HG02759 (cell line): ENCODE measurements around the gene BTBD19.
"Not testable (repeated sequence)": the region's sequence is repeated elsewhere in the genome, so short reads cannot be mapped to it uniquely, and the experiment has no call there.

Experiments
- ATAC-seq: cut with Tn5 transposase; IDR thresholded peaks from one replicate; pipeline ENCODE4 v1.9.1; 2021; ENCODE audit warnings: mild to moderate bottlenecking, moderate library complexity; ENCODE audit not compliant: unreplicated experiment

BTBD19 gene

GRCh38 chr1:44827197-44828002 is 19.1 kb downstream of the BTBD19 start:
- no peak for ATAC-seq

GRCh38 chr1:44828003-44828651 is 19.8 kb downstream of the BTBD19 start:
- ATAC-seq, result no peak

DNA sequence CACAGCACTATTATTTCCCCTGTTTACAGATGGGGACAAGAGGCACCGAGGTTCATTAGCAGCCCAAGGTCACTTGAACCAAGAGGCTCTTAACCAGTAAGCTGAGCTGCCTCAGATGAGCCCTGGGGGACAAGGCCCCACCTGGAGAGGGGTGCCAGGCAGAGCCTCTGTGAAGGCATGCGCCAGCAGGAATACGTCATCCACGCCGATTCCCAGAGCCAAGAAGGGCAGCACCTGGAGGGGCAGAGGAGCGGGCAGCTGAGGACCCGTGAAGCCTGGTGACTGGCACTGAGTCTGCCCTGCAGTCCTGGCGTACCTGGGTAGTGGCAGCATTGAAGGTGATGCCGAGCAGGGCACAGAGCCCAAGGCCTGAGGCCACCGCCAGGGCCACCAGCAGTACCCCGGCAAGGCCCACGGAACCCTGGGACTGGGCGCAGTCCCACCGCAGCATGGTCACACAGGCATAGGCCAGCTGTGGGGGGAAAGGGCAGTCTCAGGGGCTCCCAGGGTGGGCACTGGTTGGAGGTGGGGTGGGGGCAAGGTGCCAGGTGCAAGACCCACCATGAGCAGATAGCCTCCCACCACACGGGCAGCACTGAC is 20.6 kb downstream of the BTBD19 start:
- no peak for ATAC-seq

- no peak for ATAC-seq
Measured at GRCh38 chr1:44829506-44830384, 21.4 kb downstream of the BTBD19 start.

GRCh38 chr1:44830900-44831304 is 22.6 kb downstream of the BTBD19 start:
- no peak for ATAC-seq

- ATAC-seq, result no peak
Measured at GRCh38 chr1:44831516-44831915, 23.2 kb downstream of the BTBD19 start.

DNA sequence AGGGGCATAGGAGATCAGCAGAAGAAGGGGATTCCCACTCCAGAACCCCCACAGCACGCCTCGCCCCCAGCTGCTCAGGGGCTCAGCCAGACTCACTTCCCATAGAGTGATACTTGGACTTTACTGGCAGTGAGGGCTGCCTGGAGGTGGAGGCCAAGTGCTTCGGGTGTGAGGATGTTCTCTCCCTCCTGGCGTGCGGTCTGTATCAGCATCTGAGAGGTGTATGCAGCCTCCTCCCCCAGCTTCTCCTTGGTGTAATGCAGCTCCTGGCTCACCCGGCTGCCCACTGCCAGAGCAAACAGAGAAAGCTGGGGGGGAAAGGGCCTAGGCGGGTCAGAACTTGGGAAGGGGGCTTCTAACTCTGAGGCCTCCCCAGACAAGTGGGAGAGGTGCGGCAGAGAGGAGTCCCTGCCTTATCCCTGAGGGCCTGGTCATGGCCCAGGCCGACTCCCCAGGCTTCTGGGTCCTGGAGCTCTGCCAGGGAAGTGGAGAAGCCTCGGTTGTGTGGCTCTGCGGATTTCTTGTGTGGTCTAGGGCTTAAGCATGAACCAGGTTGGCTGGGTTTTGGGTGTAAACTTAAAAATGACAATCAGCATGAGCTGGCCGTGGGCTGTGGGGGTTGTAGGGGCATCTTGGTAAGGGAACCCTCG is 23.9 kb downstream of the BTBD19 start:
- no peak for ATAC-seq

DNA sequence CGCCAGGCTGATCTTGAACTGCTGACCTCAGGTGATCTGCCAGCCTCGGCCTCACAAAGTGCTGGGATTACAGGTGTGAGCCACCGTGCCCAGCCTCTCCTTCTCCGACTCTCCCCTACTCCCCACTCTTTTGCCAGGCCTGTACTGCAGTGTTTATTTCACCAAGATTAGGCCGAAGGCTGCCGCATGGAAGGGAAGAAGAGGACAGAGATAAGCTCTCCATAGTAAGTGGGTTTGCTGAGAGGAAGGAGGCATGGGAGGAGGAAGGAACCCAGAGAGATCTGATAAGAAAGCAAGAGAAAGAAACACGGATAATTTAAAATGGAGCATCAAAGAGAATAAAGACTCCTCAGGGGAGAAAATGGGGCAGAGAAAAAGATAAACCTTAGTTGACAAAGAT is 26.0 kb downstream of the BTBD19 start:
- no peak for ATAC-seq

DNA sequence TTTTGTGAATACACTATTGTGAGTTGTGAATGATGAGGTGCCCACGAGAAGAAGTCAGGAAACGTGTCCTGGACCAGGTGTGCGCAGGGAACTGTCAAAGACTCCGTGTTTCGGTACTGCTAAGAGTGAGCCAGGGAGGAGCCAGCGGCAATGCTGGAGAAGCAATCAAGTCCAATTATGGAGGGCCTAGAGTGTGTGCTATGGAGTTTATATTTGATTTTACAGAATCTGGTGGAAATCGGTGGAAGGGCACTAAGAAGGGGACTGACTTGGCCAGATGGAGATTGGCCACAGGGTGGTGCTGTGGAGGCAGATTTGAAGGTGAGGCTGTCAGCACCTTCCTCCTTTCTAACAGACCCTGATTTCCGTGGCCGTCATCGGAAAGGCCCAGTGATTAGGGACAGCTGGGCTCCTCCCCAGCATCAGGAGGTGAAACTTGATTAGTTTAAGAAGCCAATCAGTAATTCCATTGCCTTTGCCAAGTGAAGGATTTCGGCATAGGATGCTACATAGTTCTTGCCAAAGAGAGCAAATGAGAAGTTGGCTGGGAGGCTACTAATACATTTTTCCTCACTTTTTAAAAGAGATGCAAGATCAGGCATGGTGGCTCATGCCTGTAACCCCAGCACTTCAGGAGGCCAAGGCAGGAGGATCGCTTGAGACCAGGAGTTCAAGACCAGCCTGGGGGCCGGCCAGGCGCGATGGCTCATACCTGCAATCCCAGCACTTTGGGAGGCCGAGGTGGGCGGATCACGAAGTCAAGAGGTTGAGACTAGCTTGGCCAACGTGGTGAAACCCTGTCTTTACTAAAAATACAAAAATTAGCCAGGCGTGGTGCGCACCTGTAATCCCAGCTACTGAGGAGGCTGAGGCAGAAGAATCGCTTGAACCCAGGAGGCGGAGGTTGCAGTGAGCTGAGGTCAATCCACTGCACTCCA is 27.7 kb downstream of the BTBD19 start:
- peak; percentile 60 for ATAC-seq

DNA sequence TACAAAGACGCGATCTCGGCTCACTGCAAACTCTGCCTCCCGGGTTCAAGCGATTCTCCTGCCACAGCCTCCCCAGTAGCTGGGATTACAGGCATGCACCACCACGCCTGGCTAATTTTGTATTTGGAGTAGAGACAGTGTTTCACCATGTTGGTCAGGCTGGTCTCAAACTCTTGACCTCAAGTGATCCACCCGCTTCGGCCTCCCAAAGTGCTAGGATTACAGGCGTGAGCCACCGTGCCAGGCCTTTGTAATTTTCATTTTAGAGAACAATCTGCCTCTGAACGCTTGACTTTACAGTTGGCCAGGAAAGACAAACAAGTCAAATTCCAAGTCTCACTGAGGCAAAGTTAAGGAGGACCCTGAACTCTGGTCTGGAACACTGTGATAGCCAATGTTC is 30.0 kb downstream of the BTBD19 start:
- not testable (repeated sequence) for ATAC-seq

- ATAC-seq, result no peak
Measured at GRCh38 chr1:44839576-44839975, 31.3 kb downstream of the BTBD19 start.

DNA sequence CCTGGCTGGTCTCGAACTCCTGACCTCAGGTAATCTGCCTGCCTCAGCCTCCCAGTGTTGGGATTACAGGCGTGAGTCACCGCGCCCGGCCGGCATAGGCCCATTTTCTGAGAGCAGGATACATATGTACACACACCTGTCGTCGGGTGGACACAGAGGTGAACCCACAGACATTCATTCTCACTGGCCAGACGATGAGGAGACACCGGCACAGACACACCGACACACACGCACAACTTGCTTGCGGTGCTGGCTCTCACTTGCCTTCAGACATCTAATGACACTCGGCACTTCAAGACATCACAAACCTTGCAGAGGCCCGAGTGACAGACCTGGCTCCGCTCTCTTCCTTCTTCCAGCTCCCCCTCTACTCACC is 34.2 kb downstream of the BTBD19 start:
- no peak for ATAC-seq

DNA sequence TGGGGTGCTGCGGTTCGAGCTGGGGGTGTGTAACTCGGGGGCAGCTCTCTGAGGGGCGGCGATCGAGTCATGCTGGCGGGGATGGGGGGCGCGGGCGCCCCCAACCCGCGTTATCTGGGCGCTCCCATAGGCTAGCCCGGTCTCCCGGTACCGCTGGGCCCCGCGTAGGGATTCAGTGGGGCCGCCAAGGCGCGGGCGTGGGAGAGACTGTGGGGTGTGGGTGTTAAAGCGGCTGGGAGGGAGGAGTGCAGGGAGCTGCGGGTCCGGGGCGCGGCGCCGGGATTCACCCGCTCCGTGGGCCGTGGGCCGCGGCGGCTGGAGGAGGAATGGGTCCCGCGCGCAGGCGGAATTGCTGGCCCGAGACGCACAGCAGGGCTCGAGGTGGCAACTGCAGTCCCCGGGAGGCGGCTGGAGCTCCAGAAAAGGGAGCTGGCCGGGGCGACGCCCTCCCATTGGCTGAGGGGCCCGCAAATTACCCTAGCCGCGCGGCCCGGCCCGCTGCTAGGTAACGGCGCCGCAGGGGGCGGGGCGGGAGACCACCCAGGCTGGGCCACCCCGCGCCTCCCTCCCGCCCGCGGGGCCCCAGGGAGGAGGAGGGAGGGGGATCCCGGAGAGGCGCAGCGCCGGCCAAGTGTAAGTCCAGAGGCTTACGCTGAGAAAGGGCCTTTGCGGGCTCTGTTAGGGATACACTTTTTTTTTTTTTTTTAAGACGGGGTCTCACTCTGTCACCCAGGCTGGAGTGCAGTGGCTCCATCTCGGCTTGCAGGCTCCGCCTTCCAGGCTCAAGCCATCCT is 34.7 kb downstream of the BTBD19 start, which contains the start of gene PTCH2:
Gene PTCH2 (minus strand): TSS at position 392 of the 794 bp plus-strand sequence. CDS start 321 bp downstream, at position 71.
- no peak for ATAC-seq

GRCh38 chr1:44846985-44847384 is 38.7 kb downstream of the BTBD19 start:
- ATAC-seq, result no peak

GRCh38 chr1:44847845-44848244 is 39.5 kb downstream of the BTBD19 start:
- no peak for ATAC-seq

- ATAC-seq, result no peak
Measured at GRCh38 chr1:44848456-44849181, 40.3 kb downstream of the BTBD19 start.

DNA sequence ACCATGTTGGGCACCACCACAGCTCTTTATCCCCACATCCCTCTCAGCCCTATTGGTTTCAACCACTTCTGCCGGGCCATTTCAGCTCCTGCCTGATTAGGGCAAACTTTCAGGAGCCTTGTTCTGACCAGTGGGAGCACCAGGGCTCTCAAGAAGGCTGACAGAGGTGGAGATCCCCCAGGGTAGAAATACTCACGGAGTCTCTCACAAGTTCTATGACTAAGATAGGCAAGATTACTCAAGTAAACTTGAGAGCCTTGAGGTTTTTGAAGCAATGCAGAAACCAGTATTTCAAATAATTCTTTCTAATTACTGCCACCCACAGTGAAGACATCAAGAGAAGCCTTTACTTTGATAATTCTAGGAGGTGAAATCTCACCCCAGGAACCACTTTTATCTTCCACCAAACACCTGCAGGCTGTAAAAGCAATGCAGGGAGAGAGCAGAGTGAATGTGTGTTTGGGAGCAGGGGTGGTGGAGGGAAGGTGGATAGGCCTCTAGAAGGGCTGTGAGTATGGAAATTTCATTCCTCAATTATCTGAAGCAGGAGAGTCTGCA is 41.3 kb downstream of the BTBD19 start:
- ATAC-seq, result no peak

GRCh38 chr1:44851308-44851707 is 43.0 kb downstream of the BTBD19 start:
- no peak for ATAC-seq
